NCI-H1105 (cell line): ENCODE measurements around the gene PCBD1.
"Not testable (repeated sequence)": the region's sequence is repeated elsewhere in the genome, so short reads cannot be mapped to it uniquely, and the experiment has no call there.

Experiments used
- DNase-seq: peaks from one replicate; lab custom pipeline; 2025; lab: John Stamatoyannopoulos, UW

PCBD1 gene

DNA sequence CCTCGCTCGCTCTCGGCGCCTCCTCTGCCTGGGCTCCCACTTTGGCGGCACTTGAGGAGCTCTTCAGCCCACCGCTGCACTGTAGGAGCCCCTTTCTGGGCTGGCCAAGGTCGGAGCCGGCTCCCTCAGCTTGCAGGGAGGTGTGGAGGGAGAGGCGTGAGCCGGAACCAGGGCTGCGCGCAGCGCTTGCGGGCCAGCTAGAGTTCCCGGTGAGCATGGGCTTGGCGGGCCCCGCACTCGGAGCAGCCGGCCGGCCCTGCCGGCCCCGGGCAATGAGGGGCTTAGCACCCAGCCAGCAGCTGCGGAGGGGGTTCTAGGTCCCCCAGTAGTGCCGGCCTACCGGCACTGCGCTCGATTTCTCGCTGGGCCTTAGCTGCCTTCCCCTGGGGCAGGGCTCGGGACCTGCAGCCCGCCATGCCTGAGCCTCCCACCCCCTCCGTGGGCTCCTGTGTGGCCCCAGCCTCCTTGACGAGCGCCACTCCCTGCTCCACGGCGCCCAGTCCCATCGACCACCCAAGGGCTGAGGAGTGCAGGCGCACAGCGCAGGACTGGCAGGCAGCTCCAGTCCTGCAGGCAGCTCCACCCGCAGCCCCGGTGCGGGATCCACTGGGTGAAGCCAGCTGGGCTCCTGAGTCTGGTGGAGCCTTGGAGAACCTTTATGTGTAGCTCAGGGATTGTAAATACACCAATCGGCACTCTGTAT is 26.7 kb downstream of the PCBD1 start:
- DNase-seq, result not testable (repeated sequence)

DNA sequence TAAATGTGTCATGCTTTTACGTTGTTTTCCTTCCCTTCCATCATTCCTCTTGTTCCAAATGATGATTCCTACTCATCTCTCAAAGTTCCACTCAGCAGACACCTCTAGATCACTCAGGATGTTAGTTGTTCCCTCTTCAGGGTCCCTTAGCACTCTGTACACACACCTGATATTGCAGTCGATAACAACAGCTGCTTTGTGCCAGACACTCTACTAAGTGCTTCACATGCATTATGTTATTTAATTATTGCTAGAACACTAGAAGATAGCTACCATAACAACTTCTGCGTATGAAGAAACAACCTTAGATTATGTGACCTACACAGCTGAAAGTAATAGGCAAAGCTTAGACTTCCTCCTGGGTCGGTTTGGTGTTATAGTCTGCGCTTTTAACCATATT is 29.6 kb downstream of the PCBD1 start:
- peak; percentile 22 for DNase-seq

- DNase-seq, result no peak
These were observed 31.9 kb downstream of the PCBD1 start for GRCh38 chr10:70856454-70856853.

DNA sequence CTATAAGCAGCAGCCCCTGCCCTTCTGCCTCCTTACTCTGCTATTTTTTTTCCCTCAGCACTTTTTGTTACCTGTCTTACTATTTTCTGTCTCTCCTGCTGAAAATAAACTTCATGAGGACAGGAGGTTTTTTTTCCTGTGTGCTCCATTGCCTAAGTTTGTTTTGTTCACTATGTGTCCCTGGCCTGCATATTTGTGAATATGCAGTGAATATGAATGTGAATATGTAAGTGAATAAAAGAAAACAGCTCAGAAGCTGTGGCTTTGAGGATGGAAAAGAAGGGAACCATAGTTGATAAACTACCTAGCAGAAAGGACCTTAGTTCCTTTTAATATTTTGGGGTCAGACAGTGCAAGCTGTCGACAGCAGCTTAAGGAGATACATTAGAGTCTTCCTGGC is 34.9 kb downstream of the PCBD1 start:
- no peak for DNase-seq

GRCh38 chr10:70853038-70853437 is 35.3 kb downstream of the PCBD1 start:
- no peak for DNase-seq

DNA sequence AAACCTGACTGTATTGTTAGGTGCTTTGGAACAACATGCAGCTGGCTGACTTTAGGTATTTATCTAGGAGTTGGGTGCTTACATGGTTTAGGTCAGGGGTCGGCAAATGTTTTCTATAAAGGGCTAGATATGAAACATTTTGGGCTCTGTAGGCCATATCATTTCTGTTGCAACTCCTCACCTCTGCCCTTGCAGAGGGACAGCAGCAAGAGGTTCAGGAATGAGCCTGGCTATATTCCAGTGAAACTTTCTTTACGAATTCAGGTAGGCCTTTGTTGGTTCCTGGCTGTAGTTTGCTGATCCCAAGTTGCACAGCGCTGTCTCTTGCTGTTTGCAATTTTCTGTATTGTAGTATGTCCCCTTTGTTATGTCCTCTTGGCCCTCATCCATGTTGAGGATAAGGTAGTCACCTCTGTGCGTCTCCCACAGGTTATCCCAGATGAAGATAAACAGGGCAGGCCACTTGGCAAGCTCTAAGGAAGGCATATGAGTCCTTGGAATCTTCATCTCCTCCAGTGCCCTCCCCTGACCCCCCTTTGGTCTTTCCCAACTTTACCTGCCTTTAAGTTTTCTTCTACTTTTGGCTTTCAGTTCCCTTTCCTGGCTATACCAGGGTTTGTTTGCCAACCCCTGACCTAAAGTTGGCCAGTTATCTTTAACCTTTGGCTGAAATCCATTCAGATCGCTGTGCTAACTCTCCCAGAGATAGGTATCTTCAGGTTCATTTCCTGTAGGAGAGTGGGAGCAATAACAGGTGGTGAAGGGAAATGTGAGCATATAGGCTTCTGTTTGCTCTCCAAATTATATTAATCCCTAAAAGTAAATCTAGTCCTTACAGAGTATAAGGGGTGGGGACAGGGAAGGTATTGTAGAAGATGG is 36.5 kb downstream of the PCBD1 start:
- DNase-seq, result no peak

GRCh38 chr10:70850097-70850496 is 38.3 kb downstream of the PCBD1 start:
- no peak for DNase-seq

DNA sequence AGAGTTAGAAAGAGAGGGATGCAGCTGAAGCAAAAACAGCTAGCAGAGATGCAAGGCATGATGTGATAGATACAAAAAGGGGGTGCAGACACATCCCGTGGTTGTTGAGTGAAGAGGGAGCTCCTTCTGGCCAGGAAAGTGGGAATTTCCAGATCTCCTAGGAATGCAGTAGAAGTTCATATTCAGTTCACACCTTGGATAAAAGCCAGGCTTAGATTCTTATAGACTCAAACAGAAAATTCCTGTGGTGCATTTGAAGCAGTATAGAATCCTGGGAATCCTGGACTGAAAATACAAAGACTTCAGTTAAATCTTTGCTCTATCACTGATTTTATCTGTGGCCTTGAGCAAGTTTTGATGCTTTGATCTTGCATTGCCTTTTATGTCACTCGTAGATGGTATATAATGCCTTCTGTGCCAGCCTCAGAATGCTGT is 38.8 kb downstream of the PCBD1 start:
- DNase-seq, result no peak

- DNase-seq, result no peak
These were observed 40.6 kb downstream of the PCBD1 start for GRCh38 chr10:70847659-70848360.

DNA sequence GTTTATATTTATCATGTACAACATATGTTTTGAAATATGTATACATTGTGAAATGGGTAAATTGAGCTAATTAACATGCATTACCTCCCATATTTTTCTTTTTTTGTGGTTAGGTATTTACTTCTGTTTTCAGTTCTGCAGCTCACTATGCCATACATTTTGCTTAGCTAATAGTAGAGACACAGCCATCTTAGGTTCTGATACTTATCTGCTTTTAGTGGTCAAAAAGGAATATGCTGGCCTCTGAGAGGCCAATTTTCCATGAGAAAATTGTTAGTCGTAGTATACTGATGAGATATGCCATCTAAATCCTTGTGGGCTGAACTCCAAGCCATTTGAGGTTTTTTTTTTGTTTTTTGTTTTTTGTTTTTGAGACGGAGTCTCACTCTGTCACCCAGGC is 41.6 kb downstream of the PCBD1 start:
- no peak for DNase-seq

GRCh38 chr10:70845816-70846215 is 42.5 kb downstream of the PCBD1 start:
- DNase-seq, result no peak

GRCh38 chr10:70845256-70845655 is 43.1 kb downstream of the PCBD1 start:
- no peak for DNase-seq

DNA sequence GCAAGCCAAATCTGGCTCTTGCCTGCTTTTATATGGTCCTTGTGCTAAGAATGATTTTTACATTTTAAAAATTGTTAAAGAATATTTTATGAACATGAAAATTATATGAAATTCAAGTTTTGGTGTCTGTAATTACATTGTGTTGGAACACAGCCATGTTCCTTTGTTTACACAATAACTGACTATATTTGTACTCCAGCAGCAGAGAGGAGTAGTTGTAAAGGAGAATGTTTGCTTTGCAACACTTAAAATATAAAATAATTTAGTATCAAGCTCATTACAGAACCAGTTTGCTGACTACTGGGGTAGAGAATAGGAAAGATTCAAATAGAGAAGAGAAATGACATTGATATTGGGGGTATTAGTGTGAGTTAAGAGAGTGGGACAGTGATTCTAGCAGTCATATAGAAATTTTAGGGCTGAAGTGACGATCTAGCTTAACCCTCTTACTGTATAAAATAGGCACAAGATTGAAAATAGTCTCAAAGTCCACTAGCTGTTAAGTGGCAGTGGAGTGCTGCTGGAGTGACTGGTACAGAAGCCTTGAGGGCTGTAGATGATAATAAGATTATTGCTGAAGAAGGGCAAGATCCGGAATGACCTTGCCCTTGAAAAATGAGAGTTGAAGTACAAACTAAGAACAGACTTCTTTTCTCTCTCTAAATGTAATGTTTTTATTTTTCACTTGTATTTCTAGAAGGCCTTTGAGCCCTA is 44.4 kb downstream of the PCBD1 start:
- DNase-seq, result peak; percentile 26

DNA sequence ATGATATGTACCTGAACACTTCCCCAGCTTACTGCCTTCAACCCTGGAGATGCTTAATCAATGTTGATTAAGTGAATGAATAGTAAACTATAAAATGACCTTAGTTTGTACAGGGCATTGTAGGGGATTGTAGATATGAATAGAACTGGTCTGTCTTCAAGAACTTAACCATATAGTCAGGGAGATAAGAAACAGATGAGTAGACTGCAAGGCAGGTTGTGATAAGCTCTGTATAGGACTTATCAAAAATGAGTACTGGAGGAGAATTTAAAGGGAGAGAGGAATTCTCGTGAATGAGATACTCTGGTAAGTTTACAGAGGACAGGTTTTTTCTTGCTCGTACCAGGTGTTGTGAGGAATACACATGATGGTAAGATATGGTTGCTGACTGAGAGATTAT is 45.0 kb downstream of the PCBD1 start:
- peak; percentile 40 for DNase-seq

GRCh38 chr10:70840836-70841235 is 47.5 kb downstream of the PCBD1 start:
- no peak for DNase-seq

- DNase-seq, result no peak
These were observed 50.0 kb downstream of the PCBD1 start for GRCh38 chr10:70838270-70838805.

DNA sequence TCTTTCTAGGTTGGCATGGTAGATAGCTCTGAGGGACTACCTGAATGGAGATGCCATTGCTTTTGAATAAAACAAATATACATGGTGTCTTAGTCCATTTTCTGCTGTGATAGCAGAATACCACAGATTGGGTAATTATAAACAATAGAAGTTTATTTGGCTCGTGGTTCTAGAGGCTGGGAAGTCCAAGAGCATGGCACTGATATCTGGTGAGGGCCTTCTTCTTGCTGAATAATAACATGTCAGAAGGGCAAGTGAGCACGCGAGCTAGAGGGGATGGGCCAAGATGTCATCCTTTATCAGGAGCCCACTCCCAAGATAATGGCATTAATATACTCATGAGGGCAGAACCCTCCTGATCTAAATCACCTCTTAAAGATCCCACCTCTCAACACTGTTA is 50.7 kb downstream of the PCBD1 start:
- DNase-seq, result no peak

GRCh38 chr10:70836319-70836718 is 52.0 kb downstream of the PCBD1 start:
- no peak for DNase-seq

GRCh38 chr10:70834441-70835151 is 53.8 kb downstream of the PCBD1 start:
- no peak for DNase-seq

DNA sequence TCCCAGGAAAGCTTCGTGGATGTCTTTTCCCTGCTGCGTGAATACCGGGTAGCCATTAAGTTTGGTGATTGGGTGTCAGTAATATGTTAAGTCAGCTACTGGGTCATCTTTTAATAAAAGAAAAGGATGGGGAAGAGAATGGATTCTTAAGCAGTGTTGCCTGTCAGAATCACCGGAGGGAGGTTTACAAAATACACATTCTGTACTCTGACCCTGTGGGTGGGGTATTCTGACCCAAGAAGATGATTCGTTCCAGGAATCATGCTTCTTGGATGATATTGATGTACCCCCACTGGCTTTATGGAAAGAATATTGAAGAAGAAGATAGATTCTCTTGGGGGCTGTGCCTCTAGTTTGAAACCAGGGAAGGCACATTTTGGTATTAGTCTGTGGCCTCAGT is 54.3 kb downstream of the PCBD1 start:
- DNase-seq, result no peak

GRCh38 chr10:70833601-70834000 is 54.8 kb downstream of the PCBD1 start:
- no peak for DNase-seq
